ENCODE measurements around the gene TNFRSF1B.

The TNFRSF1B gene

GRCh38 chr1:12206792-12207424 is 40.1 kb downstream of the TNFRSF1B start:
- TF ChIP-seq CTCF (IDR thresholded peaks at IDR 0.05) = no peak
- H3K79me2 ChIP-seq = no peaks in the 10 kb centered on the region
- H3K9ac ChIP-seq = no peak overlapping the region
- no peak overlapping the region for H3K27ac ChIP-seq
- no peak overlapping the region for H3K4me3 ChIP-seq (ENCODE audit: low read depth, low read length)
- H3K4me2 ChIP-seq (ENCODE audit: low read length) = no peak overlapping the region
- H3K36me3 ChIP-seq (ENCODE audit: control insufficient read depth, insufficient read depth, low read length) = no peaks in the 10 kb centered on the region
- H3K9me3 ChIP-seq (ENCODE audit: control insufficient read depth, low read length) = no peaks in the 10 kb centered on the region
- H3K4me1 ChIP-seq = no peaks in the 10 kb centered on the region
- H2AFZ ChIP-seq = no peak overlapping the region
- H3K27me3 ChIP-seq (ENCODE audit: control insufficient read depth, insufficient read depth, low read length) = no peaks in the 10 kb centered on the region

- Histone ChIP-seq H2AFZ (no peak overlapping the region), H3K36me3 (ENCODE audit: control insufficient read depth, insufficient read depth, low read length) (no peaks in the 10 kb centered on the region), H3K4me1 (no peaks in the 10 kb centered on the region), H3K9ac (no peak overlapping the region), H3K4me3 (ENCODE audit: low read depth, low read length) (no peak overlapping the region), H3K27ac (no peak overlapping the region), H3K9me3 (ENCODE audit: control insufficient read depth, low read length) (no peaks in the 10 kb centered on the region), H3K27me3 (ENCODE audit: control insufficient read depth, insufficient read depth, low read length) (no peaks in the 10 kb centered on the region), H3K79me2 (no peaks in the 10 kb centered on the region), H3K4me2 (ENCODE audit: low read length) (no peak overlapping the region)
- TF ChIP-seq CTCF (IDR thresholded peaks at IDR 0.05) = no peak
Measured at GRCh38 chr1:12208271-12208670, 41.5 kb downstream of the TNFRSF1B start.

GRCh38 chr1:12208764-12209494 is 42.1 kb downstream of the TNFRSF1B start:
- Histone ChIP-seq H3K36me3 (ENCODE audit: control insufficient read depth, insufficient read depth, low read length) (no peaks in the 10 kb centered on the region), H3K4me2 (ENCODE audit: low read length) (no peak overlapping the region), H3K9ac (no peak overlapping the region)

GRCh38 chr1:12209495-12209832 is 42.7 kb downstream of the TNFRSF1B start:
- Histone ChIP-seq H3K27me3 (ENCODE audit: control insufficient read depth, insufficient read depth, low read length) (no peaks in the 10 kb centered on the region), H3K9ac (no peak overlapping the region), H3K4me1 (no peaks in the 10 kb centered on the region), H3K79me2 (no peaks in the 10 kb centered on the region), H2AFZ (no peak overlapping the region), H3K4me2 (ENCODE audit: low read length) (no peak overlapping the region), H3K36me3 (ENCODE audit: control insufficient read depth, insufficient read depth, low read length) (no peaks in the 10 kb centered on the region), H3K4me3 (ENCODE audit: low read depth, low read length) (no peak overlapping the region), H3K27ac (no peak overlapping the region), H3K9me3 (ENCODE audit: control insufficient read depth, low read length) (no peaks in the 10 kb centered on the region)
- no peak for TF ChIP-seq CTCF (IDR thresholded peaks at IDR 0.05)

More at GRCh38 chr1:12208764-12209494, 42.1 kb downstream of the TNFRSF1B start:
- no peak overlapping the region for H3K27ac ChIP-seq
- peak; percentile 79 for TF ChIP-seq CTCF (IDR thresholded peaks at IDR 0.05)
- no peak overlapping the region for H2AFZ ChIP-seq
- H3K27me3 ChIP-seq (ENCODE audit: control insufficient read depth, insufficient read depth, low read length) = no peaks in the 10 kb centered on the region
- no peaks in the 10 kb centered on the region for H3K9me3 ChIP-seq (ENCODE audit: control insufficient read depth, low read length)
- H3K79me2 ChIP-seq = no peaks in the 10 kb centered on the region
- H3K4me3 ChIP-seq (ENCODE audit: low read depth, low read length) = no peak overlapping the region
- no peaks in the 10 kb centered on the region for H3K4me1 ChIP-seq

Measured in parathyroid adenoma (tissue), 2 donors.